Esophagus squamous epithelium (tissue), 5 donors: ENCODE measurements around the gene ASH1L. TPM values are rescaled to one million over a fixed set of nuclear protein-coding genes. Genes with fewer than 3 reads are reported as not detected.
A peak's percentile ranks its signal among the peaks of the same experiment; 100 is the strongest.
"Not testable (repeated sequence)": the region's sequence is repeated elsewhere in the genome, so short reads cannot be mapped to it uniquely, and the experiment has no call there.

Source experiments
- DNase-seq: peaks from one replicate; lab custom pipeline; 2025; lab: John Stamatoyannopoulos, UW
- H3K27ac ChIP-seq, 4 donors: fragments of 200-600 bp; sonication (generic); one replicate each; pipeline ENCODE4 v1.5.1; 2016 to 2019; ENCODE audit warnings: mild to moderate bottlenecking in 1 of 4
- H3K27me3 ChIP-seq, 4 donors: fragments of 200-600 bp; sonication (generic); 1 replicate in 3 of 4; 2 replicates in 1 of 4; pipeline versions ENCODE4 v1.5.1 to v1.6.0; 2017 to 2021; ENCODE audit warnings: antibody characterized with exemption in 1 of 4
- H3K36me3 ChIP-seq, 3 donors: fragments of 200-600 bp; sonication (generic); one replicate each; pipeline ENCODE4 v1.5.1; 2016 to 2019
- H3K4me1 ChIP-seq, 3 donors: fragments of 200-600 bp; sonication (generic); one replicate each; pipeline ENCODE4 v1.5.1; 2017 to 2019
- H3K4me3 ChIP-seq, 4 donors: fragments of 200-600 bp; sonication (generic); 1 replicate in 3 of 4; 2 replicates in 1 of 4; pipeline ENCODE4 v1.5.1; 2016 to 2019; ENCODE audit warnings: mild to moderate bottlenecking in 2 of 4, moderate library complexity in 1 of 4
- H3K9me3 ChIP-seq, 3 donors: fragments of 200-600 bp; sonication (generic); one replicate each; pipeline ENCODE4 v1.5.1; 2016 to 2019
- POLR2A ChIP-seq, 4 donors: fragments of 450-650 bp; IDR thresholded peaks; one replicate each; pipeline ENCODE4 v1.6.1; 2017; ENCODE audit warnings: antibody characterized with exemption in 4 of 4, mild to moderate bottlenecking in 4 of 4, moderate library complexity in 3 of 4
- WGBS, 2 donors: methylation state at CpG; one replicate each; pipeline ENCODE4 v1.1.5; 2018; 5-methylcytosine and 5-hydroxymethylcytosine counted together
- intact Hi-C: fragments of 100-400 bp; cut with DNase I; formaldehyde crosslinking; loops from one replicate; pipeline ENCODE4 v1.15.0; 2022
- total RNA-seq, 4 donors: library from RNA; depleted of rRNA; stranded (reverse); fragments of >200 nt; gene quantifications; one replicate each; pipeline ENCODE4 v1.1.0, GENCODE V29; 2016
- TF ChIP-seq, protein P1 (sequence below), 6 experiments: fragments of 450-650 bp in 4 of 6; fragments of 200-600 bp in 2 of 6; sonication (generic) in 2 of 6; IDR thresholded peaks; one replicate each; pipeline ENCODE4 v1.5.1; 2016 to 2019; ENCODE audit warnings: antibody characterized with exemption in 6 of 6, mild to moderate bottlenecking in 4 of 6, moderate library complexity in 4 of 6
- donor health status: DM: yes; HTN: yes; CAD: no.

ASH1L gene
- total RNA-seq, 4 donors from 2014 or later, result 27.6 to 57.4 (median 31.2) TPM

DNA sequence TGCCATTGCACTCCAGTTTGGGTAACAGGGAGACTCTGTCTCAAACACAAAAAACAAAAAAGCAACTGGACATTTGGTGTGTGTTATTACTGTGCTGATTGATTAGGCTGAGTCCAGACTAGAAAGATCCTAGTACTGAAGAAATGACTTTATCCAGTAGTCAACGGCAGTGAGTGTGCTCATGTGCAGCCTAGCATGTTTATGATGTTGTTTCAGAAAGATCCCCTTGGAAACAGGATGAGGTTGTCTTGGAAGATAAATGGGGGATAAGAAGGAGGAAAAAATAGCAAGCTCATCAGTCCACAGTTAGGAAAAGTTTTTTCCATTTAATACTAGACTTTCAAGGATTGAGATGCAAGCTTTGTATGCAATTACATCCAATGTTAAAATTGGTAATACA is 227.6 kb downstream of the ASH1L start:
- Histone ChIP-seq H3K27ac (no peak overlapping the region), H3K4me1 (peaks cover 0 to 4% (median 0%) of the 10 kb centered on the region in 3 donors), H3K9me3 (no peaks in the 10 kb centered on the region), H3K36me3 (peaks cover 5 to 94% (median 26%) of the 10 kb centered on the region in 3 donors), H3K27me3 (no peaks in the 10 kb centered on the region), H3K4me3 (no peak overlapping the region)
- intact Hi-C loops, result no loop called here
- no peak for TF ChIP-seq POLR2A (IDR thresholded peaks at IDR 0.05)
- TF ChIP-seq, protein P1, sequence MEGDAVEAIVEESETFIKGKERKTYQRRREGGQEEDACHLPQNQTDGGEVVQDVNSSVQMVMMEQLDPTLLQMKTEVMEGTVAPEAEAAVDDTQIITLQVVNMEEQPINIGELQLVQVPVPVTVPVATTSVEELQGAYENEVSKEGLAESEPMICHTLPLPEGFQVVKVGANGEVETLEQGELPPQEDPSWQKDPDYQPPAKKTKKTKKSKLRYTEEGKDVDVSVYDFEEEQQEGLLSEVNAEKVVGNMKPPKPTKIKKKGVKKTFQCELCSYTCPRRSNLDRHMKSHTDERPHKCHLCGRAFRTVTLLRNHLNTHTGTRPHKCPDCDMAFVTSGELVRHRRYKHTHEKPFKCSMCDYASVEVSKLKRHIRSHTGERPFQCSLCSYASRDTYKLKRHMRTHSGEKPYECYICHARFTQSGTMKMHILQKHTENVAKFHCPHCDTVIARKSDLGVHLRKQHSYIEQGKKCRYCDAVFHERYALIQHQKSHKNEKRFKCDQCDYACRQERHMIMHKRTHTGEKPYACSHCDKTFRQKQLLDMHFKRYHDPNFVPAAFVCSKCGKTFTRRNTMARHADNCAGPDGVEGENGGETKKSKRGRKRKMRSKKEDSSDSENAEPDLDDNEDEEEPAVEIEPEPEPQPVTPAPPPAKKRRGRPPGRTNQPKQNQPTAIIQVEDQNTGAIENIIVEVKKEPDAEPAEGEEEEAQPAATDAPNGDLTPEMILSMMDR (IDR thresholded peaks at IDR 0.05), result no peak
- WGBS, 2 donors, result 54 to 62% methylated on average over 1 of the region's 1 CpG
- no peak for DNase-seq

DNA sequence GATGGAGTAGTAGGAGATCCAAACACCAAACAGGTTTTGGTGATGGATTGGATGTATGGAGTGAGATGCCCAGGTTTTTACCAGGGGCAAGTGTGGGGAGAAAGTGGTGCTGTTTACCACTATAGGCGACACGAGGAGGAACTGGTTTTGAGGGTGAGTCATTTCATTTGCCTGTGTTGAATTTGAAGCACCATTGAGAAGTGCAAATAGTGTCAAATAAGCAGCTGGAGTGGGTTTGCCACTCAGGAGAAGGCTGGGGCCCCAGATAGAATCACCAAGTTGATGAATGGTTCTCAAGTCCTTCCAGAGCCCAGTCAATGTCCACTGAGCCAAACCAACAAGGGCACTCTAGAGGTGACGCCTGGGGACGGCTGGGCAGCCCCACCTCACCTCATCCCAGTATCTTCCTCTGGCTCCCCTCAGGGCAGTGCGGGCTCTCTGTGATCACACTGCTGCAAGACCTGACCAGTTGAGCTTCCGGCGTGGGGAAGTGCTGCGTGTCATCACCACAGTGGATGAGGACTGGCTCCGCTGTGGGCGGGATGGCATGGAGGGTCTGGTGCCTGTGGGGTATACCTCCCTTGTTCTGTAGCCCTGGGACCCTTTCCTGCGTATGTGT is 232.5 kb downstream of the ASH1L start:
- Histone ChIP-seq H3K36me3 (peaks cover 5 to 87% (median 26%) of the 10 kb centered on the region in 3 donors), H3K9me3 (no peaks in the 10 kb centered on the region), H3K27ac (peak overlapping the region in 1 of 4 donors; percentile 21), H3K27me3 (no peaks in the 10 kb centered on the region), H3K4me1 (peaks cover 10 to 29% (median 12%) of the 10 kb centered on the region in 3 donors), H3K4me3 (no peak overlapping the region)
- 75 to 76% methylated on average over 9 to 11 of the region's 11 CpGs for WGBS, 2 donors
- TF ChIP-seq, protein P1 (IDR thresholded peaks at IDR 0.05), result no peak
- TF ChIP-seq POLR2A (IDR thresholded peaks at IDR 0.05), result no peak
- intact Hi-C loops, result loop anchor here (5.0 kb wide), 1 partner anchor 78 kb away; no protein-coding TSS in a partner anchor
- no peak for DNase-seq

DNA sequence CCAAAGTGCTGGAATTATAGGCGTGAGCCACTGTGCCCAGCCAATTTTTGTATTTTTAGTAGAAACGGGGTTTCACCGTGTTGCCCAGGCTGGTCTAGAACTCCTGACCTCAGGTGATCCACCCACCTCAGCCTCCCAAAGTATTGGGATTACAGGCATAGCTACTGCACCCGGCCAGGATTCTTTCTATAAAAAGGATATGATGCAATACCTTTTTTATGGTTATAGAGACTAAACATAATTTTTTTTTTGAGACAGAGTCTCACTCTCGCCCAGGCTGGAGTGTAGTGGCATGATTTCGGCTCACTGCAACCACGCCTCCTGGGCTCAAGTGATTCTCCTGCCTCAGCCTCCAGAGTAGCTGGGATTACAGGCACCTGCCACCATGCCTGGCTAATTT is 233.7 kb downstream of the ASH1L start:
- DNase-seq, H3K27me3 ChIP-seq, H3K4me3 ChIP-seq, H3K9me3 ChIP-seq, H3K27ac ChIP-seq: not testable (repeated sequence)
- 76 to 84% methylated on average over 6 to 7 of the region's 7 CpGs for WGBS, 2 donors
- H3K4me1 ChIP-seq, result peaks cover 10 to 30% (median 12%) of the 10 kb centered on the region in 3 donors
- intact Hi-C loops, result loop anchor here (5.0 kb wide), 1 partner anchor 77 kb away; no protein-coding TSS in a partner anchor
- peaks cover 5 to 75% (median 26%) of the 10 kb centered on the region in 3 donors for H3K36me3 ChIP-seq

DNA sequence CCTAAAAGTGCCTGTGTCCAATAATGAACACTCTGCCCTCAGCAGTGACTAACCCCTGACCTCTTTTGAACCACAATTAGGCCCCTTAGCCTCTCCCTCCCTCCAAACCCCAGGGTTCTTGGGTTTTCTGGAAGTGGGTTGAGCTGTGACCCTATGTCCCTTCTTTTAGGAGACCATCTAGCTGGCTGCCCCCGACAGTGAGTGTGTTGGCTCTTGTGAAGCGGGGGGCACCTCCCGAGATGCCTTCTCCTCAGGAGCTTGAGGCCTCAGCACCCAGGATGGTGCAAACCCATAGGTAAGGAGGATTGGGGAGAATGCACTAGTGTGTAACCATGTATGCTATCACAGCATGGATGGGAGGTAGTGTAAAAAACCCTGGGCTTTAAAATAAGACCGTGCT is 234.6 kb downstream of the ASH1L start:
- H3K4me3 ChIP-seq, result no peak overlapping the region
- WGBS, 2 donors, result 83 to 86% methylated on average over 4 of the region's 4 CpGs
- H3K27me3 ChIP-seq, result no peaks in the 10 kb centered on the region
- H3K36me3 ChIP-seq, result peaks cover 5 to 66% (median 26%) of the 10 kb centered on the region in 3 donors
- no peak overlapping the region for H3K27ac ChIP-seq
- H3K9me3 ChIP-seq, result no peaks in the 10 kb centered on the region
- peaks cover 10 to 30% (median 12%) of the 10 kb centered on the region in 3 donors for H3K4me1 ChIP-seq
- TF ChIP-seq, protein P1 (IDR thresholded peaks at IDR 0.05), result no peak
- no peak for TF ChIP-seq POLR2A (IDR thresholded peaks at IDR 0.05)
- no peak for DNase-seq
- intact Hi-C loops, result loop anchor here (5.0 kb wide), 1 partner anchor 76 kb away; no protein-coding TSS in a partner anchor

DNA sequence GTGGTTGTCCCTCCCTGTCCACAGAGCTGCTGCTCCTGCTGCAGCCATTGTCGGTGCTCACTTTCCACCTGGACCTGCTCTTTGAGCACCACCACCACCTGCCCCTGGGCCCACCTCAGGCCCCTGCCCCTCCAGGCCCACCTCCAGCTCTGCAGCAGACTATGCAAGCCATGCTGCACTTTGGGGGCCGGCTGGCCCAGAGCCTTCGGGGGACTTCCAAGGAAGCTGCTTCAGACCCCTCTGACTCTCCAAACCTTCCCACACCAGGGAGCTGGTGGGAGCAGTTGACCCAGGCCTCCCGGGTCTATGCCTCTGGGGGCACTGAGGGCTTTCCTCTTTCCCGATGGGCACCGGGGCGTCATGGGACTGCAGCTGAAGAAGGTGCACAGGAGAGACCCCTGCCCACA is 236.0 kb downstream of the ASH1L start:
- Histone ChIP-seq H3K27me3 (no peaks in the 10 kb centered on the region), H3K4me3 (no peak overlapping the region), H3K27ac (peak overlapping the region in 2 of 4 donors; percentile 17 to 96), H3K36me3 (peaks cover 5 to 59% (median 26%) of the 10 kb centered on the region in 3 donors), H3K9me3 (no peaks in the 10 kb centered on the region), H3K4me1 (peaks cover 21 to 43% (median 22%) of the 10 kb centered on the region in 3 donors)
- TF ChIP-seq, protein P1 (IDR thresholded peaks at IDR 0.05), result no peak
- no peak for TF ChIP-seq POLR2A (IDR thresholded peaks at IDR 0.05)
- DNase-seq, result no peak
- intact Hi-C loops, result loop anchor here (5.0 kb wide), 1 partner anchor 74 kb away; no protein-coding TSS in a partner anchor
- WGBS, 2 donors, result 80% methylated on average over 1 of the region's 7 CpGs; no CpG with 5 or more reads in 1 of the 2 donors
